HG03565 (cell line): ENCODE results near the gene ABHD4.
"Not testable (repeated sequence)": the region's sequence is repeated elsewhere in the genome, so short reads cannot be mapped to it uniquely, and the experiment has no call there.

Source experiments
- ATAC-seq: cut with Tn5 transposase; IDR thresholded peaks from one replicate; pipeline ENCODE4 v1.9.1; 2021; ENCODE audit warnings: mild to moderate bottlenecking, moderate library complexity; ENCODE audit not compliant: unreplicated experiment

ABHD4 gene

DNA sequence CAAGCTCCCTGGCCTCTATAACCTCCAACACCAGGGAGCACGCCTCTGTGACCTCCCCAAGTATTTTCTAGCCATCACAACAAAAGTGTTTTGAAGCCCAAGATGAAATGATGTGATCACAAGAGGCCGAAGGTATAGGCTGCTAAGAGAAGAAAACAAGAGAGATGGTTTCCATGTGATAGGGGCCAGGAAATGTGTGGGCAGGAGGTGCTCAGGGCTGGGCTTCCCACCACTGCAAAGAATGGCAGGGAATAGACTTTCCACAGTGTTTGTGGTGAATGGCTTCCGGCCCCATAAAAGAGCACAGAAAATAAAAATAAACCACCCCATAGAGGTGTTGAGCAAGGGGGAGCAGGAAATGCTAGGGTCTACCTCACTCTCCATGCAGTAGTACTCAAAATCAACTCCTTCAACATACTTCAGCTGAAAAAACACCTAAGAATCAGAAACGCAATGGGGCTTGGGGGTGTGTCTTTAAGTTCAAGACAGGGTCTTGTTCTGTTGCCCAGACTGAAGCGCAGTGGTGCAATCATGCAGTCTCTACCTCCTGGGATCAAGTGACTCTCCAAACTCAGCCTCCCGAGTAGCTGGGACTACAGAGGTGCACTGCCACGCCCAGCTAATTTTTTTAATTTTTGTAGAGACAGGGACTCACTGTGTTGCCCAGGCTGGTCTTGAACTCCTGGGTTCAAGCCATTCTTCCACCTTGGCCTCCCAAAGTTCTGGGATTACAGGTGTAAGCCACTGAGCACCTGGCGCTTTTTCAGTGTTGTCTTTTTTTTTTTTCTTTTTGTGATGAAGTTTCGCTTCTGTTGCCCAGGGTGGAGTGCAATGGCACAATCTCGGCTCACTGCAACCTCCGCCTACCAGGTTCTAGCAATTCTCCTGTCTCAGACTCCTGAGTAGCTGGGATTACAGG, 36.2 kb upstream of the ABHD4 start:
- no peak for ATAC-seq

DNA sequence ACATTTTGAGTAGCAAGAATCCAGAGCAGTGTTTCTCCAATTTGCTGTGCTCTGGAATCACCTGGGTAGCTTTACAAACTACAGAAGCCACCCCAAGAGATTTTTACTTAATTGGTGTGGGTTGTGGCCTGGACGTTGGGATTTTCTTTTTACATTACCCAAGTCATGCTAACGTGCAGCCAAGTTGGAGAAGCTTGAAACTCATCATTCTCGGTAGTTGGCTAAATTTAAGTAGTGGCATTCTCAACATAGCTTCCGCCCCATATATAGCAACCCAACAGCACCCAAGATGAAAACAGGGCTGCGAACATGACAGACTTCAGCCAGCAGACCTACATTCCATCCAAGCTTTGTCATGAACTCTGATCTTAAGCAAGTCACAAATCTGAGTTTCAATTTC, 34.1 kb upstream of the ABHD4 start:
- ATAC-seq = no peak

DNA sequence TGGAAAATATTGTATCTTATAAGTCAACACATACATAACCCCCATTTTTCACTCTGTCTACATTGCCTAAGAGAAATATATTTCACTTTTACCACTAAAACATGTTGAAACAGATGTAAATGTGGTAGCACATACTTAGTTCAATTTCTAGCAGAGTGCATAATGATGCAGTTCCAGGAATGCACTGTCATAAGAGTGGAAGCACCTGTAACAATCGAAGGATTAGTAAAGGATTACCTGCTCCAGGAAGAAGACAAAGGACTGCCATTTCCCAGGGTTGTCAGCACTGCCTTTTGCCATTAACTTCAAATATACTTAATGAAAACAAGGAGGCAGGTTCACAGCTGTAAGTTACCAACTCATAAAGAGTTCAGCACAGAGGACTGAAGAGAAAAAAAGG, 33.6 kb upstream of the ABHD4 start:
- no peak for ATAC-seq

DNA sequence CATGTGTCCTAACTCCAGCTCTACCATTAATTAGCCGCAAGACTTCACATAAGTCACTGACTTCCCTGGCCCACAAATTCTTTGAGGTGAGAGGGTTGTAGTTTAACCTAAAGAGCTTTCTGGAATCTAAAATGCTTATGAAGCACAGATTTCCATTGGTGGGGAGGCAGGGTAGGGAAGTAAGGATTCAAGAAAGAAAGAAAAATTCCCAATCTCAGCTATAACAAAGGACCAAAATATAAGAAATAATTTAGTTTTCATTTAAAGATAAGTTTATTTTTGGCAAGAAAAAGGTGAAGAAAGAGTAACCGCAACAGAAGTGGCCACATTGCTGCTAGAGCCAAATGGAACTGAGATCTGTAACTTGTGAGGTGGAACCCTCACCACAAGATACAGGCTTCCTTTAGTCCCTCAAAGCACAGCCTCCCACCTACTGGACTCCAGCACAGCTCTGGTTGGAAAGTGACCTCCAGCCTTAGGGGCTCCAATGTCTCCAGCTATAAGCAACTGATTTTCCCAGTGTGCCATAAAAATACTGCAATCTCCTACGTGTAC, 32.6 kb upstream of the ABHD4 start:
- no peak for ATAC-seq

DNA sequence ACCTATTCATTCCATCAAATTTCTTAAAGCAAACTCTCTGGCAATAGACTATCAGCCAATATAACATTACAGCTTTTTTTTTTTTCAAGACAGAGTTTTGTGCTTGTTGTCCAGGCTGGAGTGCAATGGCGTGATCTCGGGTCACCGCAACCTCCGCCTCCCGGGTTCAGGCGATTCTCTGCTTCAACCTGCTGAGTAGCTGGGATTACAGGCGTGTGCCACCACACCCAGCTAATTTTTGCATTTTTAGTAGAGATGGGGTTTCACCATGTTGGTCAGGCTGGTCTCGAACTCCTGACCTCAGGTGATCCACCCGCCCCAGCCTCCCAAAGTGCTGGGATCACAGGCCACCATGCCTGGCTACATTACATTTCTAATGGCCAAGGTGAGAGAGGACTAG, 31.8 kb upstream of the ABHD4 start:
- ATAC-seq = not testable (repeated sequence)

DNA sequence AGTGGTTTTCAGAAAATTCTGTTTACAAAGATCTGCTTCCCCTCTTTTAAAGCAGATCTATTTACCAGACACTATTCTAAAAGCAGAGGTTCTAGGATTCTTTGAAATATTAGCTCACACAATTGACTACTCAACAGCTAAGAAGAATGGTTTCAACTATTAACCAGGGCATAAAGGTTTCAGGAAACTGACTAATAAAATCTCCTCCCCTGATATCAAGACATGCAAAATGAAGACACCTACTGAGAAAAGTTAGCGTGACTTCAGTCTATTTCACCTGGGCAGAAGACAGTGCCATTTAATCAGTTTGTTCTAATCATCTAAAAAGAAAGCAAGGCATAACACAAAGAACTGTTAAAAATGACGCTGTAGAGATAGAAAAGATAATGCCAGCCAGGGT, 31.3 kb upstream of the ABHD4 start:
- no peak for ATAC-seq

DNA sequence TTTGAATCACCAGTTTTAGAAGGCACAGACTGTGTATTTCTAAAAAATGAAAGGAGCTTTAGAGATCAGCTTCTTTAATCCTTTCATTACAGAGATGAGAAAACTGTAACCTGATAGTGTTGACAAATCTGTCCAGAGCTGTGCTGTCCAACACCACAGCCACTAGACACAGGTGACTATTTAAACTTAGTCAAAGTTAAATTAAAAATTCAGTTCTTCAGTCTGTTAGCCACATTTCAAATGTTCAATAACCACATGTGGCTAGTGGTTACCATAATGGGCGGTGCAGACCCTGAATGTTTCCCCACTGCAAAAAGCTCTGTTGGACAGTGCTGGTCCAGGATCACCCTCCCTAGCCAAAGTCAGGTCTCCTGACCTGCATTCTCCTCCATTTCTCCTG, 30.7 kb upstream of the ABHD4 start:
- no peak for ATAC-seq

DNA sequence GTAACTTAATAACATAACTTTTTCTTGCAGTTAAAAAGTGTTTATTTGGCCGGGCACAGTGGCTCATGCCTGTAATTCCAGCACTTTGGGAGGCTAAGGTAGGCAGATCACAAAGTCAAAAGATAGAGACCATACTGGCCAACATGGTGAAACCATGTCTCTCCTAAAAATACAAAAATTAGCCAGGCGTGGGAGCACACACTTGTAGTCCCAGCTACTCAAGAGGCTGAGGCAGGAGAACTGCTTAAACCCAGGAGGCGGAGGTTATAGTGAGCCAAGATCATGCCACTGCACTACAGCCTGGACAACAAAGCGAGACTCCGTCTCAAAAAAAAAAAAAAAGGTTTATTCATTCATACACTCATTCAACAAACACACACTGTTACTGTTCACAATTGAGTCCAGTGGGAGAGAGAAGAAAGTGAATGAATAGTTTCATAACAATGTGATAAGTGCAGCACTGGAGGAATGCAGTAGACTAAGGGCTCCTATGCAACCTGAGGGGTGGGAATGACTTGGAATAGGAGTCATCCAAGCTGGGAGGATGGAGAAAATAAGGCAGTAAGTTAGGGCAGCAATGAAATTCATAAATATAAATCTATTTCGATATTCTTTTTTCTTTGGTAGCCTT, 28.9 kb upstream of the ABHD4 start:
- ATAC-seq = no peak

DNA sequence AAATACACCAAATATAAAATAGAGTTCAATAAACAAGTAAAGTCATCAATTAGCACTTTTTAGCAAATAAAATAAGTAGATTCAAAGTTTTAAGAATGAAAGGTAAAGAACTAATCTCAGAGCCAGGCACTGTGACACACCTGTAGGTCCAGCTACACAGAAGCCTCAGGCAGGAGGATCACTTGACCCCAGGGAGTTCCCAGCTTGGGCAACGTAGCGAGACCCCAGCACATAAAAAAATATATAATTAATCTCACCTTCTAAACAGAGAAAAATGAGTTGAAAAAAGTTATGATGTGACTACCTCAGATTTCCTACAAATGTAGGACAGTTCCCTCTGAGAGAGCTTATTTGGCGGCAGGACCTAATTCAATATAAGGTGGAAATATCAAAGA, 28.4 kb upstream of the ABHD4 start:
- no peak for ATAC-seq

DNA sequence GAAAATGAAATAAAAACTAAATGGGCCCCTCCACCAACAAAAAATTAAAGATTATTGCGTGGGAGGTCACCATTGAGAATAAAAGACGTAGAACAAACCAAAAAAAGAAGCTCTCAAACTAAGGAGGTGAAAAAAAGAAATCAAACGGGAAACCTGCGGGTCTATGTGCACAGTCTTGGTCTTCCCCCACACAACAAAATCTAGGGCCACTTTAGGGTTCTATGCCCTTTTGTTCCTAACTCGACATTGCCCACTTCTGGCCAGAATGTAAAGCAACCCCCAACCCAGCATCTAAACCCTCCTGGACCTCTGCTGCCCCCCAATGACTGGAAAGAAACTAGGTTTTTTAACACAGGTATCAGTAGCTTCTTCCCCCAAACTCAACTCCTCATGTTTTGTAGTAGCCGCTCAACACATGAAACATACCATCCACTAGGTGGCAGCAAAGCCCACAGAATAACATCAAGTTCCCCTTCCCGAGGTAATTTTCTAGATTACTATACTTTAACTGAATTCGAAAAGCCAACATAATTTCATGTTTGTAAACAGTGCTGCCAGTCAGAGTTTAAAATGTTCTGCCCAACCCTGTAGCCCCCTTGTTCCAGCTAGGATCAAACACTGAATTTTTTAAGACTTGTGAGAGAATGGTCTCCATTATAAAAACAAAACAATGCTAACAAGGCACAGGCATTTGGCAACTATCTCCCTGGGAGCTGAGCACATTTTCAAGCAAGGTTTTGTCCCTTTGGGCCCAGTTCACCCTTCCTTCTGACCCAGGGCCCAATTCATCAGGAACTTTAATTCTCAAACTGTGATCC, 27.8 kb upstream of the ABHD4 start:
- peak; percentile 45 for ATAC-seq

DNA sequence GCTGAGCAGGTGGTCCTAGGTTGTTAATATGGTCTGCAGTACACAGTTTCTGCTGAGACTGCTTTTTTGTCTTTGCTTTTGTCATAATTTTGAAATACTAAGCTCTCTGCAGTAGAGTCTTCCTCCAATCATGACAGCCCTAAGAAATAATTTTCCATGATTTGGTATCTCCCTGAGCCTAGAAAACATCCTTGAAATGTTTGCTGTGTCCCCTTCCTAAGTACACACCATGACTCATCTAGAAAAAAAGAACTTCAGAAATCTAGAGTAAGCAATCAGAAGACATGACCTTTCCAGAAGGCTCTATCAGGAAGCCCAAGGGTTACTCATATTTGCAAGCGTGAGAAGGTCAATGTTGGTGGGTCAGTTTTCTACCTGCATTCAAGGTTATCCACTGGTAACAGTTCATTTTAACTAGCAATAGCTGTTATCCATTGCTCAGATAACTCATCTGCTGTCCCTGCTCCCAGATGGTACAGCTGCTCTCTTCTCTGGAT, 25.5 kb upstream of the ABHD4 start:
- no peak for ATAC-seq

DNA sequence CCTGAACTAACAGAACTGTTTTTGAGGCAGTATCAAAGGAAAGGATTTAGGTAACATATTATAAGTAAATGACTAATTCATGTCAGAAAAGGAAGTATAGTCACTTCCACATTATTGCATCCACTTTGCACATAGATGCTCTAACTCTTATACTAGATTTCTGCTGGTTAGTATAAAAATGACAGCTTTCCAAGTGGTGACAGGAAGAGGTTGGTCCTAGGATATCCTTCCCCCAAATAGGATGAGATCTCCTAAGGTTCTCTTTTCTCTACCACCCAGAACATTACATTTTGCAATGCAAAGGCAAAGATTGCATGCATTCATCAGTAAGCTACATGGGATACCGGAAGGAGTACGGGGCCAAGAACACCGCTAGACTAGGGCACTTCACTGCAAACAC, 24.3 kb upstream of the ABHD4 start:
- no peak for ATAC-seq

DNA sequence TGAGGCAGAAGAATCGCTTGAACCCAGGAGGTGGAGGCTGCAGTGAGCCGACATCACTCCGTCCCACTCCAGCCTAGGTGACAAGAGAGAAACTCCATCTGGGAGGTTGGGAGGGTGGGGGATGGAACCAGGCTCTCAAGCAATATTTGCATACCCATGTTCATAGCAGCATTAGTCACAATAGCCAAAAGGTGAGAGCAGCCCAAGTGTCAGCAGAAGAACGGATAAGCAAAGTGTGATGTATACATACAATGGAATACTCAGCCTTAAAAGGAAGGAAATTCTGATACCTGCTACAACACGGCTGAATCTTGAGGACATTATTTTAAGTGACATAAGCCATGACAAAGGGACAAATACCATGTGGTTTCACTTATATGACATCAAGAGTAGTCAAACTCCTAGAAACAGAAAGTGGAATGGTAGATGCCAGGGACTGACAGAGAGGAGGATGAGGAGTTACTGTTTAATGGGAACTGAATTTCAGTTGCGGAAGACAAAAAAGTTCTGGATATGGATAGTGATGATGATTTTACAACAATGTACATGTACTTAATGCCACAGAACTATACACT, 20.7 kb upstream of the ABHD4 start:
- no peak for ATAC-seq

DNA sequence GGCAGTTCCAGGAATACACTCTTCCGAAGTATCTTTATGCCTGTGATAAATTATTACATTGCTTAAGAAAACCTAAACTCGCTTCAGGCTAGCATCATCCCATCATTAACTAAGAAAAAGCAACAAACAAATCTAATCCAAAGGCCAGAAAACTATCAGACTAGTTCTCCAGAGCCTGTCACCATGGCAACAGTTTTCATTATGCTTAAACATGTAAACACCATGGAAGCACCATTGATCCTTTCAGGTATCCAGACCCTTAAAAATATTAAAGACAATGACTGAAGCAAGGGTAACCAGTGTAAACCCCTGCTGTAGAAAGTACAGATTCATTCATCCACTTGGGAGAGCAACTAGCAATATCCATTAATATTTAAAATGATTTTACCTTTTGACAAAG, 18.9 kb upstream of the ABHD4 start:
- no peak for ATAC-seq

DNA sequence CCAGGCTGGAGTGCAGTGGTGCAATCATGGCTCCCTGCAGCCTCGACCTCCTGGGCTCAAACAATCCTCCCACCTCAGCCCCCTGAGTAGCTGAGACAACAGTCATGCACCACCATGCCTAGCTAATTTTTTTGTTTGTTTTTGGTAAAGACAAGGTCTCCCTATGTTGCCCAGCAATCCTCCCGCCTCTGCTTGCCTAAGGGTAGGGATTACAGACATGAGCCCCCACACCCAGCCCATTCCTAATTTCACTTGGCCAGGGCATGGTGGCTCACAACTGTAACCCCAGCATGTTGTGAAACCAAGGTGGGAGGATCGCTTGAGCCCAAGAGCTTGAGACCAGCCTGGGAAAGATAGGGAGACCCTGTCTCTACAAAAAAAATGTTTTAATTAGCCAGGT, 18.2 kb upstream of the ABHD4 start:
- no peak for ATAC-seq

DNA sequence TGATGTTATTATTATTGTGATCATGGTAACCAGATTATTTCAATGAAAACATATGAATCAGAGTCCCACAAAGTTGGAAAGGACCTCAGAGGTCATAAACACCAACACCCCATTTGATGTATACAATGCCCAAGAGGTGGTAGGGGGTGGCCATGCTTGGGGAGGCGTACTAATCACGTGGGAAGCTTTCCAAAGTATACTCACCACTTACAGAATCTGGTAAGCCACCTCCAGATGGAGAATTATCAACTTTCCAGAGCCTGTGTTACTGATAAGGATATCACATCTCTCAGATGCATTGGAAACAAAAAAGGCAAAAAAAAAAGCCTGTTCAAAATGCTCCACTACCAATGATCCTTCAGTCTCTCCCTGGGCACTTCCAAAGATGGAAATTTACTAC, 17.5 kb upstream of the ABHD4 start:
- no peak for ATAC-seq

DNA sequence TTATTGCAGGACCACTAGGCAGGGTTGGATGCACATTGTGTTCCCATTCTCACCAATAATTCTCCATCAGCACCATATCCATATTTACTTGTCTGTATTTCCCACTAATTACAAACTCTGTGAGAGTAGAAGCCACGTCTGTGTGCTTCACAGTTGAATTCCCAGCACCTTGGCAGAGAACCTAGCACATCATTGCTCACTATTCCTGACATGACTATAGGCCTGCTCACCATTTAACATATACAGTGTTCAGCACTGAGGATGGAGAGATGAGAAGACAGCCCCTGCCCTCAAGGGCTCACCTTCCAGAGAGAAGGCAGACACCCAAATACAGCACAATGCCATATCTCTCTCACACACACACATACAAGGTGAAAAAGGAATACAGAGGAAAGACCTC, 14.1 kb upstream of the ABHD4 start:
- ATAC-seq = no peak

DNA sequence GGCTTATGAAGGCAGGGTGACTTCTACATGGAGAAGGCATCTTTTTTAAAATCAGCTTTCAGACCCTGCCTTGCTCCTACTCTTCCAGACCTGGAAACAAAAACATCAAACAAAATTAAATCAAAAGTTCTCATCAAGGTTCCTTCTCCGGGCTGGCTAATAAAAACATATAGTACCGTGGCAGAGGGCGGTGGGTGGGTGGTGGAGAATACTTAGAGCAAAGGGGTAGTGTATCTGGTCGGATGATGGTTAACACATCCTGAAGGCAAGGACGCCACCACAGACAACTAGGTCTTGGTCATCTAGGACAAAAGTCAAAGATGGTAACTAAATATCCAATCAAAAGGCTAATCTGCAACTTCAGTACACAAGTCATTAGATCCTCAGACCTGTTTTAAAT, 10.9 kb upstream of the ABHD4 start:
- ATAC-seq = no peak

DNA sequence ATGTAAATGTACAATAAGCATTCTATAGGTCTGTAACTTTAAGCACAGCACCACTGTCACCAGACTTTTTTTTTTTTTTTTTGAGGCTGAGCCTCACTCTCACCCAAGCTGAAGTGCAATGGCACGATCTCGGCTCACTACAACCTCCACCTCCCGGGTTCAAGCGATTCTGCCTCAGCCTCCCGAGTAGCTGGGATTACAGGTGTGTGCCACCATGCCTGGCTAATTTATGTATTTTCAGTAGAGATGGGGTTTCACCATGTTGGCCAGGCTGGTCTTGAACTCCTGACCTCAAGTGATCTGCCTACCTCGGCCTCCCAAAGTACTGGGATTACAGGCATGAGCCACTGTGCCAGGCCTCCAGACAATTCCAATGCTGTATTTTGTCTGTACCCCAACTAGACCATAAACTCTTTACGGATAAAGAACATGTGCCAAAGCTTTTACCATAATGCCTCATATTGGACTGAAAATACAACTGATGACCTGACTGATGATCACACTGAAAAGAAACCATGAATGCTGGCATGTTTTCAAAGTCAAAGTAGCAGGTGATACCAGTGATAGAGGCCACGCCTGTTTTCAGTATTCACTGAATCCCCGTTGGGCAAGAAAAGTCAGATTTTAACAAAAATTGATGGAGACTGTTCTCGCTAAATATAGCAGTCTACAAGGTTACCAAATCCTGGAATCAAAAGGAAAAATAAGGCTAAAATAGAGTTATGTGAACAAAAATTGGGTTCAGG, 10.2 kb upstream of the ABHD4 start:
- not testable (repeated sequence) for ATAC-seq

DNA sequence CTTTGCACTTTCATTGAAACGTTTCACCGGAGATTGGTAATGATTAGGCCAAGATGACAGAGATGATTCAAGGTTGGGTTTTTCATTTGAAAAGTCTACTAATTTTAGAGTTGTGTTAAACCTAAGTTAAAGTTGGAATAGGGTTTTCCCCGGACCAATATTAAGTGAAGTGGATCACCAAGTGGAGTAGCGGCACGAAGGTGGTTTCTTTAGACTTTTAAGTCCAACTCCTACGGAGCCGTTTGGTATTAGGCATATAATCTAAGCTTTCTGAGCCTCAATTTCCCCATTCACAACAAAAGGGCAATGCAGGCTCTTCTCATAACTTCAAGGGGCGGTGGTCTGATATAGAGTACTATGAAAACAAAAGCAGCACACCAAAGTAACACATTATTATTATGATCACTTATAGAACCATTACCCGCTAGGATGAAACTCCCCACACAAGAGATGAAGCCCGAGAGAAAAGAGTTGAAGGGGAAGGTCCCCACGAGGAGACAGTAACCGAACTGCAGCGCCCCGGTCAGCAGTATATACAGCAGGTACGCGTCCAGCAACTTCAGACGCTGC, 9.5 kb upstream of the ABHD4 start:
- ATAC-seq = no peak
